Measurements from ENCODE around the gene SHCBP1L. TPM values are rescaled to one million over a fixed set of nuclear protein-coding genes. Genes with fewer than 3 reads are reported as not detected.
"Not testable (repeated sequence)": the region's sequence is repeated elsewhere in the genome, so short reads cannot be mapped to it uniquely, and the experiment has no call there.

The SHCBP1L gene
- total RNA-seq, 1 donor from 2014 or later: 0.17 TPM

DNA sequence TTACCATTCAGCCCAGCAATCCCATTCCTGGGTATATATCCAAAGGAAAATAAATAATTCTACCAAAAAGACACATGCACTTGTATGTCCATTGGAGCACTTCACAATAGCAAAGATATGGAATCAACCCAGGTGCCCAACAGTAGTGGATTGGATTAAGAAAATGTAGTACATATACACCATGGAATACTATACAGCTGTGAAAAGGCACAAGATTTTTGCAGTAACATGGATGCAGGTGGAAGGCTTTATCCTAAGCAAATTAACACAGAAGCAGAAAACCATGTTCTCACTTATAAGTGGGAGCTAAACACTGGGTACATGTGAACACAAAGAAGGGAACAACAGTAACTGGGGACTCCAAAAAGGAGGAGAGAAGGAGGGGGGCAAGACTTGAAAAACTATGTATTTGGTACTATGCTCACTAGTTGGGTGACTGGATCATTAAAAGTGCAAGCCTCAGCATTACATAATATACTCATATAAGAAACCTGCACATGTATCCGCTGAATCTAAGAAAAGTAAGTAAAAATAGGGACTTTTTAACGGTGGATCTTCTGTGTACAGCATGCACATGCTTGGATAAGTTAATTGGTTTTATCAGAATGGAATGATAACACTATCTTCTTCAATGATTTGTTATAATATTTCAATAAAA is 3.9 kb upstream of the SHCBP1L start:
- H3K4me3 ChIP-seq (ENCODE audit: low read depth, low read length): no peak overlapping the region
- no peak for DNase-seq (ENCODE audit: low read depth)
- TF ChIP-seq, protein P1, sequence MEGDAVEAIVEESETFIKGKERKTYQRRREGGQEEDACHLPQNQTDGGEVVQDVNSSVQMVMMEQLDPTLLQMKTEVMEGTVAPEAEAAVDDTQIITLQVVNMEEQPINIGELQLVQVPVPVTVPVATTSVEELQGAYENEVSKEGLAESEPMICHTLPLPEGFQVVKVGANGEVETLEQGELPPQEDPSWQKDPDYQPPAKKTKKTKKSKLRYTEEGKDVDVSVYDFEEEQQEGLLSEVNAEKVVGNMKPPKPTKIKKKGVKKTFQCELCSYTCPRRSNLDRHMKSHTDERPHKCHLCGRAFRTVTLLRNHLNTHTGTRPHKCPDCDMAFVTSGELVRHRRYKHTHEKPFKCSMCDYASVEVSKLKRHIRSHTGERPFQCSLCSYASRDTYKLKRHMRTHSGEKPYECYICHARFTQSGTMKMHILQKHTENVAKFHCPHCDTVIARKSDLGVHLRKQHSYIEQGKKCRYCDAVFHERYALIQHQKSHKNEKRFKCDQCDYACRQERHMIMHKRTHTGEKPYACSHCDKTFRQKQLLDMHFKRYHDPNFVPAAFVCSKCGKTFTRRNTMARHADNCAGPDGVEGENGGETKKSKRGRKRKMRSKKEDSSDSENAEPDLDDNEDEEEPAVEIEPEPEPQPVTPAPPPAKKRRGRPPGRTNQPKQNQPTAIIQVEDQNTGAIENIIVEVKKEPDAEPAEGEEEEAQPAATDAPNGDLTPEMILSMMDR (conservative IDR thresholded peaks at IDR 0.05; ENCODE audit: low read depth, low read length): no peak

DNA sequence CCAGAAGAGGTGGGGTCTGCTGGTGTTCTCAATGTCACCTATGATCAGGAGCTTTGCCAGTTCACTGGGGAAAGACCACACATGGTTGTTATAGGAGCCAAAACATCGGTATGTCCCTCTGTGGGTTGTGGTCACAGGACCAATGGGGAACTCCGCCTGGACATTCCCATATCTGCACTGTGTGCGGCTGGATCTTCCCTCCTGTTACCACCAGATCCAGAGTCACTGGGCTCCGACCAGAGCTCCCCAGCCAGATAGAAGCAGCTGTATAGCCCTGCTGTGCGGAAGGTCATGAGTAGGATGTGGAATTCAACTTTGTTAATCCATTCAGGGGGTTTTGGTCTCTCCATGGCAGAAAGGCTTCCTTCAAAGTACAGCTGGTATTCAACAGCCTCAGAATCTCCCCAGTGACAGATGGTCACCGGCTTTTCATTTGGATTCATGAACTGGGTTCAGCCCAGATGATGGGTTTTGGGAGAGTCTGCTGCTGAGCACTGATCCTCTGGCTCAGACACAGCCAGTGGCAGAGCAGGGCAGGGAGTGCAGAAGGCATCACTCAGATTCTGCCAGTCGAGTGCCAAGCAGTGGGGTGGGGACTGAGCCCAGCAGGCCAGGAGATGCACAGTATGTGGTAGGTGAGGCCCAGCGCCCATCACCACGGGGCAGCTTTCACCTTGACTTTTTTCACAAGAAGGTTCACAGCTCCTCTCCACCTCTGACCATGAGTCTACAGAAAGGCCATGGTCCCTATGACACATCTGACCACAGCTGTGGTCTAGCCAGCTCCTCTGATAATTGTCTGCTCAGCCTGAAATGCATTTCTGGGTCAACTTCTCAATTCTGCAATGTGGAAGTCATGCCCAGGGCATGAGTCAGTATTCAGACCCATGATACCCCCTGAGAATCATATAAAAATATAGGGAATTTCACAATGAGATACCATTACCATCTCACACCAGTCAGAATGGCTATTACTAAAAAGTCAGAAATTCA is 2.9 kb upstream of the SHCBP1L start:
- DNase-seq (ENCODE audit: low read depth): peak; percentile 80
- no peak overlapping the region for H3K4me3 ChIP-seq (ENCODE audit: low read depth, low read length)
- TF ChIP-seq, protein P1 (conservative IDR thresholded peaks at IDR 0.05; ENCODE audit: low read depth, low read length): no peak

DNA sequence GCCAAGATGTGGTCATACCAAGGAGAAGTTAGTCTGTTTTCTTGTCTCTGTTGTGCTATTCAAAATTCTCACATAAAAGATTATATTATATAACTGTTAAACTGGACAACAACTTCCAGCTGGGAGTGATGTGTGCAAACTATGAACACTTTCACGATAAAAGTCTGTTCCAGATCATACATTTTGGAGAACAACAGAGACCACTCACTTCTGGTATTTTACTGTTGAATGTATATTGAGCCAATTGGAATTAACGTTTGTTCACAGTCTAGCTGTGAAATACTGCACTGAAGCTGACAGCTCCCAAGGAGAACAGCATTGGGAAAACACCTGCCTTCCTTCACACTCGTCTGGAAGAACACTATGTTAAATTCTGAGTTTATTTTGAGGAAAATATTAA is 860 bp upstream of the SHCBP1L start:
- no peak for DNase-seq (ENCODE audit: low read depth)
- TF ChIP-seq, protein P1 (conservative IDR thresholded peaks at IDR 0.05; ENCODE audit: low read depth, low read length): no peak
- H3K4me3 ChIP-seq (ENCODE audit: low read depth, low read length): no peak overlapping the region

DNA sequence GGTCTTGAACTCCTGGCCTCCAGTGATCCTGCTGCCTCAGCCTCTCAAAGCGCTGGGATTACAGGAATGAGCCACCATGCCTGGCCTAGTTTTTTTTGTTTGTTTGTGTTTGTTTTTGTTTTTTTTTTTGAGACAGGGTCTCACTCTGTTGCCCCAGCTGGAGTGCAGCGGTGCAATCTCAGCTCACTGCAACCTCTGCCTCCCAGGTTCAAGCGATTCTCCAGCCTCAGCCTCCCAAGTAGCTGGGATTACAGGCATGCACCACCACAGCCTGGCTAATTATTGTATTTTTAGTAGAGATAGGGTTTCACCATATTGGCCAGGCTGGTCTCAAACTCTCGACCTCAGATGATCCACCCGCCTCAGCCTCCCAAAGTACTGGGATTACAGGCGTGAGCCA is 9.6 kb downstream of the SHCBP1L start:
- not testable (repeated sequence) for H3K4me3 ChIP-seq (ENCODE audit: low read depth, low read length); DNase-seq (ENCODE audit: low read depth)

DNA sequence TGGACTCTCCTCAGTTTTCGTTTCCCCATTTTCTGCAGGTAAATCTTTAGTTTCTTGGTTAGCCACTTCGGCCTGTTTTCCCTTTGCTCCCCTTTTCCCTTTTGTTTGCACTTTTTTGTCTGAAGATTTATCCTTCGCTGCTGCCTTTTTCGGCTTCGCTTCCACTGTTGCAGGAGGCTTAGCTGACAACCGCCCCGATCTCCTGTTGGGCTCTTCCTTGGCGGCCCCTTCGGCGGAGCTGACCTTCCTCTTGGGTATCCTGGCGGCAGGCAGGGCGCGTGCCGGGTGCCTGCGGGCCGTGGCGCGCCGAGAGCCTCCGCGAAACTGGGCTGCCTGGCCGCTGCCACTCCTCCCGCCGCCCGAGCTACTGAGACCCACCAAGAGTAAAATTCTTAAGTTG is 10.8 kb downstream of the SHCBP1L start:
- not testable (repeated sequence) for H3K4me3 ChIP-seq (ENCODE audit: low read depth, low read length); DNase-seq (ENCODE audit: low read depth)

DNA sequence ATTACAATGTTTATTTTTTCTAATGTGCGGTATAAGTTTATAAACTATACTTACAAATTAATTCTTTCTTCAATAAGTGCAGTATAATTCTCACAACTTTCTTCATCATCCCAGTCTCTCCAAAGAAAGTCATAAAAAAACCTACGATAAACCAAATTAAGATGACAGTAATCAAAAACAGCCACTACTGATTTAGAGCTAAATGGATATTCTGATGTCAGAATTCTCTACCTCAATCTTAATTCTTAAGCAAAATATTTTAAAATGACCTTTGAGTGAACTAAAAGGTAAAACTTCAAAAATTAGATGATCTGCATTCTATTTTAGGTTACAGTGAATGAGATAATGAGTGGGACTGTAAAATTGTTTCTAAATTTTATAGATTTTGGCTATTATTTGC is 13.6 kb downstream of the SHCBP1L start:
- H3K4me3 ChIP-seq (ENCODE audit: low read depth, low read length): no peak overlapping the region
- DNase-seq (ENCODE audit: low read depth): no peak
- TF ChIP-seq, protein P1 (conservative IDR thresholded peaks at IDR 0.05; ENCODE audit: low read depth, low read length): no peak

DNA sequence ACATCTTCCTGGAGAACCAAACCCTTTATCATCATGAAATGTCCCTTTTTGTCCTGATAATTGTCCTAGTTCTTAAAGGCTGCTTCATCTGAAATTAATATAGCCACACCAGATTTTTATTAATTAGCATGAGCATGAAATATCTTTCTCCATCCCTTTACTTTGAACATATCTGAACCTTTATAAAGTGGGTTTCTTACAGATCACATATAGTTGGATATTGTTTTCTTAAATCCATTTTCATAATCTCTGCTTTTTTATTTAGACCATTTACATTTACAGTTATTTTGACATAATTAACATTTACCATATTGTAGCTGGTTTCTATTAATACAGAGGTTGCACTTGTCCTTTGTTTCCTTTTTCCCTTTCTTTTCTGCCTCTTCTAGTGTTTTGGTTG is 17.2 kb downstream of the SHCBP1L start:
- no peak overlapping the region for H3K4me3 ChIP-seq (ENCODE audit: low read depth, low read length)
- no peak for DNase-seq (ENCODE audit: low read depth)
- TF ChIP-seq, protein P1 (conservative IDR thresholded peaks at IDR 0.05; ENCODE audit: low read depth, low read length): no peak

Measured in epithelial cell of proximal tubule (primary cell).